ENCODE results near the gene ZNF324.
"Not testable (repeated sequence)": the region's sequence is repeated elsewhere in the genome, so short reads cannot be mapped to it uniquely, and the experiment has no call there.

Gene ZNF324

GRCh38 chr19:58473775-58474174 is 6.9 kb downstream of the ZNF324 start:
- DNase-seq: no peak

DNA sequence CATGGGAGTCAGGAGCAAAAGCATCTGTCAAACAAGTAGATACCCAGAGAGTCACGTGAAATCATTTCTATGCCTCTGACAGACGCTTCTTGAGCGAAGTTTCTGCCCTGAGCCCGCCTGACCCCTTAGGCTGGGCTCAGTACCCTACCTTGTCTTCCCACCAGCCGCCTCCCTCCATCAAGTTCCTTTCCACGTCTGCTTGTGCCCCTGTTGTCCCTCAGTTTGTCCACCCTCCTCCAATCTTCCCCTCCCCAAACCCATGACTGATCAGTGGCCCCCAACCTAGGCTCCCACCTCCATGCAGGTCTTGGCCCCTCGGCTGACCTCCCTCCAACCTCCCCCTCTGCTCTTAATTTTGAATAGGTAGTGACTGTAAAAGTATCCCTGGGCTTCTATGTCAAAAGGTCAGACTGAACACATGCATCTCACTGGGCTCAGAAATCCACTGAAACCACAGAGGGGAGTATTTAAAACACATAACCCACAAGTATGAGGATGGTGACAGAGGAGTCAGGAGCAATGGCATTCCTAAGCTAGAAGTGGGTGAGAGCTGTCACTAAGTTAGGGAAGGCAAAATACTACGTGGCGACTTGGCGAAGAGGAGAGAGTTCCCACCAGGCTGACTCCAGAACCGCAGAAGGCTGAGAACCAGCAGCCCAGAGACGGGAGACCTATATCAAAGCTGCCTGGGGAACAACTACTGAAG is 7.6 kb downstream of the ZNF324 start:
- DNase-seq: no peak

DNA sequence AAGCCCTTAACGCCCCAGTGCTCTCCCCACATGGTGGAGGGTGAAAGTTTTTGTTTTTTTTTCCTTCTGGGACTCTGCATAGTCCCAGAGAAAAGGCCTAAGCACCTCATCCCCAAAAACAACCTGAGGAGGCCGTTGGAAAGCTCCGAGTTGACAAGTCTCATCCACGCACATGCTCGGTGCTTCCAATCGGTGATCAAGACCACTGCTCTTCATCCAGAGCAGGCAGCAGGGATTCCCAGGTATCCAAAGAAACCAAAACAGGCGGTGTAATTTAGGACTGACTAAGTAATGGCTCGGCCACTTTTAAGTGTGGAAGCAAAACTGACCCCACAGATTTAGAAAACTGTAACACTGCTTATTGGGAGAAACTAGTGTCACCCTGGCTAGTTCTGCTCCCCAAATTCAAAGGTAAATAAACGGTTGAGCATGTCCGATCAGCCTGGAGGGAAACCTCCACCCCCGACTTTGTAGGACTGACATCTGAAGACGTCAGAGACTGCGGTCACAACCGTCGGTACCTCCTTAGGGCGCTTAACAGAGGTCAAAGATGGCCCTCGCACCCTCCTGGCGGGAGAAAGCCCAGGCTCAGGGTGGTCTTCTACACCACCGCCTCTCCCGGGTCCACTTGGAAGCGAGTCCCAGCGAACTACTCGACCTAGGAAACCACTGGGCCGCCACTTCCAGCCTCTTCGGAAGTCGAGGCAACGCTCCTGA is 8.3 kb downstream of the ZNF324 start:
- DNase-seq: no peak

DNA sequence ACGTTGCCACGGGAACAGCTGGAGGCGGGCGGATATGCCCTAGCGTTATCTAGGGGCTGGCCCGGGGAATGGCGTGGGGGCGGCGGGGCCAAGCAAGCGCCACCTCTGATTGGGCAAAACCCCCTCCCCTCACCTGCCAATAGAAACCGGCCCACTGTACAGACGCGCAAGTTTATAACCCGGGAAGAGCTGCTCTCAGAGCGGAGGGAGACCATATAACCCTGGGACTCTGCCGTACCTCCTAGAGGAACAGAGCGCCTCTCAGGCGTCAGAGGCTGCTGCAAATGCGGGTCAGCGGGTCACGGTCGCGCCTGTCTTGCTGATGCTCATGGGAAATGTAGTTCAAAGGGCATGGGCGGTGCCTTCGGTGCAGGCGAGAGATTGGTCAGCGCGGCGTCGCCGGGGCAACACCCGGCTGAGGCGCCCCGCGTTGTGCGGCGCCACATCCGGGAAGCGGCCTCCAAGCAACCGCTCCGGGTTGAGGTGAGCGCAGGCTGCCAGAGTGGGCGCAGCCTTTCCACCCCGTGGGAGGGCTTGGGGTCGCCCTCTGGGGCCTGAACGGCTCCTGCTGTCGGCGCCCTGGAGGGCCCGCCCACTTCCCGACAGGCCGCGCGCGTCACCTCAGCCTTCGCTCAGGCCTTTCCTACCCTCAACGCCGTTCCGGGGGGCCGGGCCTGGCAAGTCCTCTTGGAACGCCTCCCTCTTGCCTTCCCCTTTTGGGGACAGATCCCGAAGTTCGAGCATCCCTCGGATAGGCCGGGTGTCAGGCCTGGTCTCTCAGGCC is 9.0 kb downstream of the ZNF324 start, which contains the start of gene ZNF446:
Gene ZNF446 (plus strand): TSS at position 639 of the 784 bp plus-strand sequence. CDS start 867 bp downstream, outside the sequence.
- peak; percentile 98 for DNase-seq

DNA sequence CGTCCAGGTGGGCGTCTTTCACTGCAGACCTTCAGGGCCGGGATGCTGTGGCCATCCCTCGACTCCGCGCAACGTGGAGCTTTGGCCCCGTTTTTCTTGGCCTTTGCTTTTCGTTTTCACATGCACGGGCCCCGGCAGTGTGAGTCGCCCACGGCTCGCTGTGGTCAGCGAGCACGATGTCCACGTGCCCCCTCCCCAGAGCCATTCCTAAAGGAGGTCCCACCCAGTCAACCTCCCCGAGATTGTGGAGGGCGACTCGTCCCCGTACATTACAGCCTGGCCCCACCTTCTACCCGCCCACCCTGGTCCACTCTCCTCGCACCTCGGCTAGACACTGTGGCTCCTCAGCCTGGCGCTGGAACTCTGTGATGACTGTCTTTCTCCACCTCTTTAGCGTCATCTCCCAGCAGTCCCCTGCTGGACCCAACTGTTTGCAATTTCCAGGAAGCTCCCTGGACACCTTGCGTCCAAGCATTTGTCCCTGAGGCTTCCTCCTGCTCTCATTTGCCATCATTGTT is 9.7 kb downstream of the ZNF324 start:
- DNase-seq: no peak

GRCh38 chr19:58477130-58477529 is 10.2 kb downstream of the ZNF324 start:
- no peak for DNase-seq

DNA sequence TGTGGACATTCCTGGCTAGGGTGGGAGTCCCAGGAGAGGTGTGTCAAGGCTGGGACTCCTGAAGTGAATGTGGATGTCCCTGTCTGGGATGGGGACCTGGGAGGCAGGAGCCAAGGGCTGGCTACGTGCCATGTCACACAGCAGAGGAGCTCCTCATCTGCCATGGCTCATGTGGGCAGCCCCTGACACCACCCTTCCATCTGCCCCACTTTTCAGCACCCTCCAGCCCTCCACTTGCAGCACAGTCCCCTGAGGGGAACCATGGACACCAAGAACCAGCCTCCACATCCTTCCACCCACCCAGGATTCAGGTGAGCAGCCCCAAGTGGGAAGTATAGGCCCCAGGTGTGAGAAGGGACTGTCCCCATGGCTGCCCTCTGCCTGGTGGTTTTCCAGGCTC is 11.0 kb downstream of the ZNF324 start:
- no peak for DNase-seq

- no peak for DNase-seq
Measured at GRCh38 chr19:58479303-58479702, 12.4 kb downstream of the ZNF324 start.

DNA sequence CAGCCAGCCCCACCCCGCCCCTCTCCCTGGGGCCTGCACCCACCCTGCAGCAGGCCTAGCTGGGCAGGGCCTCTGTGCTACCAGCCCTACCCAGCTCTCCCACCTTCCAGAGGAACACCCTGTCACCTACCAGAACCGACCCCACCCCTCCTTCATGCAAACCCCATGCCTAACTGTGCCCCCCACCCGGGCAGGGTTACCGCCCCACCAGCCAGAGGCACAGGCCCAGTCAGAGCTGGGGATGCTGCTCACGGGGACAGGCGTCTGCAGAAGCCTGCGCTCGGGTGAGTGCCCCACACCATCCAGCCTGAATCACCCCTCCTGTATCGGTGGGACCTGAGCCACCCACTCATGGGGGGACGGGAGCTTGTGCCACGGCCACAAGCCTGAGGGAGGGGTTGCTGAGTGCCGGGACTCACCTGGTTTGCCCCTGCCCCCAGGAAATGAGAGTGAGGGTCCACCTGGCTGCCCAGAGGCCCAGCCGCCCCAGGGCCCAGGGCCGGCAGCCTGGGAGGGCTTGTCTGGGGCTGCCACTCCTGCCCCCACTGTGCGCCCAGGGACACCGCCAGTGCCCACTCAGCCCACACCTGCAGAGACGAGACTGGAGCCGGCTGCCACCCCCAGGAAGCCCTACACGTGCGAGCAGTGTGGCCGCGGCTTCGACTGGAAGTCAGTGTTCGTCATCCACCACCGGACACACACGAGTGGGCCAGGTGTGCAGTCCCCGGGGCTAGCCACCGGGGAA is 13.0 kb downstream of the ZNF324 start:
- no peak for DNase-seq

- no peak for DNase-seq
Measured at GRCh38 chr19:58480481-58480830, 13.6 kb downstream of the ZNF324 start.

DNA sequence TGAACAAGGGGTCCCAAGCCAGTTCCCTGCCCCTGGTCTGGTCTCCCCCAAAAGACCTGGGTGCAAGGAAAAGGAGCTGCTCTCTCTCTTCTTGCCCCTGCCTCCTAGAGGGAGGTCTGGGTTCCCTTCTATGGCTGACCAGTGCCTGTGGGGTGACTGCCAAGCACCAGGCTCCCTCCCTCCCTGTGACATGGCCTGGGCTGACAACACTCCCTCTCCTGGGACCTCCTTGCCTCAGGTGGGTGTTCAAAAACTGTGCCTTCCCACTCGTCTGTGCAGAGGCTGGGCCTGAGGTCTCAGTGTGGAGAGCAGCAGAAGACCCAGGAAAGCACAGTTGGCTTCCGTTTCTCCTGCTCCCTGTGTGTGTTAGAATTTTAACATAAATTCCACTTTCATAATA is 14.0 kb downstream of the ZNF324 start:
- no peak for DNase-seq

GRCh38 chr19:58482372-58482771 is 15.5 kb downstream of the ZNF324 start:
- DNase-seq: no peak

- no peak for DNase-seq
Measured at GRCh38 chr19:58483776-58484175, 16.9 kb downstream of the ZNF324 start.

- not testable (repeated sequence) for DNase-seq
Measured at GRCh38 chr19:58484349-58484748, 17.5 kb downstream of the ZNF324 start.

- no peak for DNase-seq
Measured at GRCh38 chr19:58491393-58491792, 24.5 kb downstream of the ZNF324 start.

DNA sequence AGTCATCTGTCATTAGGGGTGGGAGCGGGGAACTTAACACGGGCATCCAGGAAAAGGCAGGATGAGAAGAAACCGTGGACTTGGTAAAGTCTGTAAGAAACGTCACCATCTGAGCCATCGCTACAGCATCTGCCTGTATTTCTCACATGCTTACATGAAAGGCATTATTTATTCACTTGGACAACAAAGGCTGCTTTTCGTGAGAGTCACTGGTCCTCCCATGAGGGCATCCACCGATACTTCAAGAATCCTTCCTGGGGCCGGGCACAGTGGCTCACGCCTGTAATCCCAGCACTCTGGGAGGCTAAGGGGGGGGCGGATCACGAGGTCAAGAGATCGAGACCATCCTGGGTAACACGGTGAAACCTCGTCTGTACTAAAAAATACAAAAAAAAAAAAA is 25.4 kb downstream of the ZNF324 start:
- DNase-seq: no peak

DNA sequence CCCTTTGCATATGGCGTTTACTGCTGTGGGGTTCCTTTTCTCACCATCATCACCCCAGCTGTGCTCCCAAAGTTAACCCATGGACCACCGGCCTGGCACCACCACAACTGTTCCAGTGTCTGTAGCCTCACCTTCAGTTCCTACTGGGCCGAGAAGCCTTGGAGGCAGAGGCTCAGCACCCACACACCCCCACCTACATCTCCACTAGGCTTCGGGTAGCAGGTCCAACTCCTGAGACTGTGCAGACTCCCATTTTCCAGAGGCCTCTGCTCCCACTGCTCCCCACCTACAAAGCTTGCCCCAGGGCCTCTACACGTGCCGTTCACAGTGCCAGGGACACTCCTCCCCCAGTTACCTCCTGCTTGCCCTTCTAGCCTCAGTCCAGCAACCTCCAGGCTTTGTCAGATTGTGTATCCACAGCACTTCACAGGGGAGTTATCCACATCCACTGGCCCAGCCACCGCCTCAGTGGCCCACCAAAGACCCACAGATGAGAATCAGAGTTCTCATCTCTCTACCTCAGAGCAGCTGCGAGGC is 30.8 kb downstream of the ZNF324 start:
- DNase-seq: no peak

DNA sequence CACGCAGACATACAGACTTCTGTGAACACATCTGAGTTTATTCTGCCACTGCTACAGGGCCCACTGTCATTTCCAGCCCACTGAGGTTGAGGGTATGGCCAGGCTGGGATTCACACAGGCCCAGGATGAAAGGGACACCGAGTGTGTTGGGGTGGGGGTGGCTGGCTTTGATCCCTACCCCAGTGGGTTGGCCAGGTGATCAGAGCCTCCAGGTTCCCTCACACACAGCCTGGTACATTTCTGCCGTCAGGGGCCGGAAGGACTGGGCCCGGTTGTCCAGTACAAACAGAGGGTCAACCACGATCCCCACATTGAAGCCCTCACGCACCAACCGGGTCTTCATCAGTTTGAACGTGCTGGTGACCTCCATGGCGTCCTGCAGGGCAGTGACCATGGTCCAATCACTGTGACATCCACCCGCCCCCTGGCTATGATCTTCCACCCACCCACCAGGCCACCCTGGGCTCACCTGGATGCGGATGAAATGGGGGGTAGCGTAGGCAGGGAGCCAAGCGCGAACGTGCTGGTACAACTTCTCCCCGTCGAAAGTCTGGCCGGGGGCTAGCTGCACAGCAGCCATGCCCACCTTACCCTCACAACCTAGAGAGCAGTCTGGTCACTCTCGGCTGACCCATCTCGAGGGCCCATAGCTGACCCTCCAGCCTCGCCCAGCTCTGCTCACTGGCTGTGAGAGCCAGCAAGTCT is 31.6 kb downstream of the ZNF324 start:
- no peak for DNase-seq

DNA sequence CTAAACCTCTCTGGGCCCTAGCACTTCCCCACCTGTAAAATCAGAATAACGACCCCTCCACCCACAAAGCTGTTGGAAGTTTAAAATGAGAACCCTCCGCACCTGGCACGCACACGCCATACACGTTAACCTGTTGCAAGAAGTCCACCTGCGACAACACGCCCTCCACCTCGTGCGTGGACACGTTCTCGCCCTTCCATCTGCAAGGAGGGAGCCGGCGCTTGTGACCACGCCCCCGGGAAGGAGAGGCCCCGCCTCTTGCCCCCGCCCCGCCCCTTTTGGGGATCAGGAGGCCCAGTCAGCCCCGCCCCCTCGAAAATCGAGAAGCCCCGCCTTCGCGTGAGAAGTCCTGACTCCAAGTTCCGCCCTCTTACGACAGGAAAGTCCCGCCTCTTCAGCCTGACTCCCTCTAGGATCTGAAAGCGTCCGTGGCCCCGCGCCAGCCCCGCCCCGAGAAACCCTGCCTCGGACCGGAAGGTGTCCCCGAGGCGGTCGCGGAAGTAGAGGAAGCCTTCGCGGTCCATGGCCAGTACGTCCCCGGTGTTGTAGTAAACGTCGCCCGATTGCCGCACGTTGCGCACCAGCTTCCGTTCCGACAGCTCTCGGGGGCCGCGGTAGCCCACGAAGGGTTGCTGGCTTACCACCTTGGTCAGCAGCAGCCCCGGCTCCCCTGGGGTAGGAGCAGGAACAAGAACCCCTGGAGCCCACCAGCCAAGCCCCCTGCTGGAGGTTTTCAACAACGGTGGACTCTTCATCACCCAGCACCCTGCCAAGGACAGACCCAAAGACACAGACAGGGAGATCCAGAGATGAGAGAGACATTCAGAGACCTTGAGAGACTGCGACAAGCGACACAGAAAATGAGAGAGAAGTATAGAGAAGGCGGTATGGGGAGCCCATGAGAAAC is 32.4 kb downstream of the ZNF324 start:
- peak; percentile 99 for DNase-seq

DNA sequence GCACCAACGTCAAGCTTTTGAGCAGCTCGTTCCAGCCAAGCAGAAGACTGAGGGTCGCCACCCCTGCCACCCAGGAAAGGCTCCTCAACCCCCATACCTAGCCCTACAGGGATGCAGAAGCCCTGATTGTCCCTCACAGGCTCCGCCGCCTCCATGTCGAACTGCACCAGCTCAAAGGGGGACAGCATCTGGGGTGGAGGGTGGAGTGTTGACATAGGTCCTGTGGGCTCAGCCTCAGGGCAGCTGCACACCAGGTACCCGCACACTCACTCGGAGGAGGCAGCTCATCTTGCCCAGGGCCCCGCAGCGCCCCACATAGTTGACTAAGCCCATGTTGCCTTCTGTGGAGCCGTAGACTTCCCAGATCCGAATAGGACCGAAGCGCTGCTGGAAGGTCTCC is 33.4 kb downstream of the ZNF324 start:
- DNase-seq: no peak
